HUDEP-2 (cell line): ENCODE data around the gene RPS6KL1.

Experiments
- DNase-seq, 76 experiments: peaks; one replicate each; lab custom pipeline; 2025; ENCODE audit not compliant: unreplicated experiment in 76 of 76; lab: John Stamatoyannopoulos, UW

Gene RPS6KL1

GRCh38 chr14:74892745-74893144 is 30.3 kb downstream of the RPS6KL1 start:
- DNase-seq = no peak

- DNase-seq = no peak
Observed at GRCh38 chr14:74891870-74892269, 31.2 kb downstream of the RPS6KL1 start.

GRCh38 chr14:74890262-74890661 is 32.8 kb downstream of the RPS6KL1 start:
- no peak for DNase-seq

- DNase-seq = peak in 63 of 76 experiments; percentile 7 to 75 (median 39)
Observed at GRCh38 chr14:74888164-74889158, 34.6 kb downstream of the RPS6KL1 start.

DNA sequence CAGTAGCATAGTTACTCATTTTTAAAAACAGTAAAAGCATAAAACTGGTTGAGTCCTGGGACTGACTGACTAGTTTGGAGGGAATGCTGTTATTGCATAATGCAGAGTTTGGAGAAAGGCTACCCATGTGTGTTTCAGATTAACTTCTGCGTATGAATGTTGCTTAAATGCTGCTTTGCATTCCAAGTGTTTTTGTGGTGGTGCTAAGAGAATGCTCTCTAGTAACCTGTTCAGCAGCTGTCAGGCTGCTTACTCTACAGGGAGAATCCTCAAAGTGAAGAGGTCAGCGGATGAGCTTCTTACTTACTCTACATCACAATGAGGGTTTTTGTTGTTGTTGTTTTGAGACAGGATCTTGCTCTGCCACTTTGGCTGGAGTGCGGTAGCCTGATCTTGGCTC is 37.1 kb downstream of the RPS6KL1 start:
- no peak for DNase-seq

DNA sequence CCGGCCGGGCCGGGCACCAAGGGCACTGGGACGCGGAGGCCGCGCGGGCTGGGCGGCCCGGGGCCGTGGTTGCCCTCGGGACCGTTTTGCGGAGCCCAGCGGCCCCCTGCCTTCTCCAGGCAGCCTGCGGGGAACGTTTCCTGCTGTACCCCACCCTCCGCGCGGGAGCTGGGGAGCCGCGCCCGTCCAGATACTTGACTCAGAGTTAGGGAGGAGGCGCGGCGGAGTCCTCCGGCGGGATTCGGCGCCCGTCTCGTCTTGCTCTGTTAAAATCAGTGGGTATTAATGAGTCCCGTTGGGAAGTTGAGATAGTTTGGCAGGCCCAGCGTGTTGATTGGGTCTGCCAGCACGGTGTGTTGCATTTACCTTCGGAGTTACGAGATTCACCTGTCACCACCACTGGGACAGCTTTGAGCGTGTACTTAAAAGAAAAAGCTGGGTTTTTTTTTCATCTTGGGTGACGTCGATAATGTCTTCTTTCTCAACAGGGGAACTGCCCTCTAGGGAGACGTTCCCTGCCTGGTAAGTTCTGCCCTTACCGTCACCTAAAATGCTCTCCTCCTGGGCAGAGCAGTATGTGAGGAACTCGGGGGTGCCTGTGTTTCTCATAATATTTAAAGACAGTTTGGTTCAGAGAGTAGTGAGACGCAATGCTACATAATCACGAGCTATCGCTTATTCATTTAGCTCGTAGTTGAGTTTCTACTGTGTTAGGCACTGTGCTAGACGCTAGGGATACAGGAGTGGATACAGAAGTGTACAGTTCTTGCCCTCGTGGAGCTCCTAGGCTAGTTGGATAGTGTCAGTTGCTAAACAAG is 40.7 kb downstream of the RPS6KL1 start:
- DNase-seq = peak in 43 of 76 experiments; percentile 4 to 65 (median 37)

GRCh38 chr14:74881431-74882102 is 41.5 kb downstream of the RPS6KL1 start, which contains the start of gene DLST:
Gene DLST, plus strand, starts transcription at chr14:74881916. Its CDS starts 38 bp downstream, at chr14:74881954.
- DNase-seq = peak in 73 of 76 experiments; percentile 15 to 89 (median 76)

DNA sequence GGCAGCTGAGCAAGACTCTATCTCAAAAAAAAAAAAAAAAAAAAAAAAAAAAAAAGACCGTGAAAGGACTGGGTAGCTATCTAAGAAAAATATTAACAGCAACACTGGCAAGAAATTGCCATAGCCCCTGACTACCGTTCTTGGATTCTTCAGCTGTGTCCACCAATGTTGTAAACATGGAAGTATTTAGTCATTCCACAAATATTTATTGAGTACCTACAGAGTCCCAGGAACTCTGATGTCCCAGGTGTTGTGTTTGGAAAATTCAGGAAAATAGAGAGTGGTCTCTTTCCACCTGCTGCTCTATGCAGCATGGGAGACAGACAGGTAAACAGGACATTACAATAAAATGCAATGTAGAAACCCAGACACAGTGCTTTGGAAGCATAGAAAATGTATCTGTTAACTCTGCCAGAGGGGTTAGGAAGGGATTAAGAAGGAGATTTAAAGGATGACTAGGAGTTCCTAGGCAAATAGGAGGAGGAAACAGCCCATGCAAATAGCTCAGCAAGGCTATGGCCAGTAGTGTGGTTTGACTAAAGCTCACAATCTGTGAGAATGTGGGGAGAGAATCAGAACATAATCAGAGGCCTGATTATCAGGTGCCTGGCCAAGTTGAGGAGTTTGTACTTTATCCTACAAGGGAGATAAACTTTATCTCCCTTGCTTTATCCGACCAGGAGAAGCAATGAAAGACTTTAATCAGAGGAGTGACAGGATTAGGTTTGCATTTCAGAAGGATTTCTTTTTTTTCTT is 43.5 kb downstream of the RPS6KL1 start:
- peak in 1 of 76 experiments; percentile 10 for DNase-seq

GRCh38 chr14:74875941-74876913 is 46.8 kb downstream of the RPS6KL1 start, which contains the start of gene PROX2:
Gene PROX2, minus strand, starts transcription at chr14:74876145. Its CDS starts 12,311 bp downstream, at chr14:74863834.
- DNase-seq = no peak

DNA sequence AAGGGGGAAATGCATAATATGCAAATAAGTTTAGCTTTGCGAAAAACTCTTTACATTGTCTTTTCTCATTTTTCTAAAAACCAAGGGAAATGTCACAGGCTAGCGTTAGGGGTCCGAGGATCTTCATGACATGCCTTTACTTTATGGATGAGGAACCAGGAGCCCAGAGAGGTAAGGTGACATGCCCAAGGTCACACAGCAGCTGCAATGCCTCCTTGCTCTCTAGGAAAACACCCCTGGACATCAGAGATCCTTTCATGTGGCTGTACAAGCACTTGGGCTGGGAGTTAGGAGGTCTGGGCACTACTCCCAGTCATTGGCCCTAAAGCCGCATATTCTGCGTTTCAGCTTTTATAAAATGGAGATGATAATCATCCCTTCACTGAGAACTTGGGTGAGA is 47.9 kb downstream of the RPS6KL1 start:
- DNase-seq = no peak

DNA sequence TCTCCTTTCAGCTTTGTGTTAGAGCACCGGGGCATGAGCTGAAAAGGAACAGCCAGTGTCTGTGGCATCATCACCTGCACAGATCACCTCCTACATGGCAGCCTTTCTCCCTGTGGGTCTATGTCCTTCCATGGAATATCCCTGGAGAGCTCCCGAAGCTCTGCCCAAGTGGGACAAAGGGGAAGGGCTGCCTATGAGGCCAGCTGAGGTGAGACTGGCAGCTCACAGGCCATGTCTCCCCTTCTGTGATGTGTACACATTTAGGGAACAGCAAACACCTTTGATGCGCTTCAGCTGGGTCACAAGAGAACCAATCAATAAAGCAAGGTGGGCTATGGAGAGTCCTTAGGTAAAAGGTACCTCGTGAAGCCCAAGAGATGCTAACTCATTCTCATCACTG is 51.2 kb downstream of the RPS6KL1 start:
- no peak for DNase-seq

DNA sequence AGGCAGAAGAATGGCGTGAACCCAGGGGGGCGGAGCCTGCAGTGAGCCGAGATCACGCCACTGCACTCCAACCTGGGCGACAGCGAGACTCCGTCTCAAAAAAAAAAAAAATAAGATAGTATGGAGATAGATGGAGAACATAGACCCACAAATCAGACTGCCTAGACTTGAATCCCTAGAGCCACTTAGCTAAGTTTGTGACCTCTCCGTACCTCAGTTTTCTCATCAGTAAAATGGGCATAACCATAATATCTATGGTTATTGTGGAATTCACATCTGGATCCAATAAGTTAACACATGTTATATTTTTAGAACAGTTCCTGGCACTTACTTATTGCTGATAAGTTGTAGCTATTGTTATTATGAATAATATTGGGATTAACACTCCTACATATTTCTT is 54.3 kb downstream of the RPS6KL1 start:
- DNase-seq = no peak

DNA sequence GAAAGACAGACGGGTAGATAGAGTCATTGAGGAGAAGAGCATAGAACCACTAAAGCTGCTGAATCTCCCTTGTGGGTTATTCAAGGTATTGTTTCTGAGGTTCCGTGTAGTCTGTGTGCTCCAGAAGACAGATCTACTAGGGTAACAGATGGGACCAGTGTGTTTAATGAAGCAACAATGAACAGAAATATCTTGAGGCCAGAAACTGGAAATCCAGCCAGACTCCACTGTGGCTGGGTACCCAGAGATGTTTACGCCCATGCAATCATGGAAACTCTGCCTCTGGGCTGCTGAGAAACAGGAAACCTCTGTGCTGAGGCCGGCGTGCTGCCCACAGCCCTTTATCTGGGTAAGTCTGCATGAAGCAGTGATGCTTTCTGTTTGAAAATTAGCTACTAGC is 55.4 kb downstream of the RPS6KL1 start:
- no peak for DNase-seq

GRCh38 chr14:74866708-74867389 is 56.2 kb downstream of the RPS6KL1 start:
- DNase-seq = no peak

DNA sequence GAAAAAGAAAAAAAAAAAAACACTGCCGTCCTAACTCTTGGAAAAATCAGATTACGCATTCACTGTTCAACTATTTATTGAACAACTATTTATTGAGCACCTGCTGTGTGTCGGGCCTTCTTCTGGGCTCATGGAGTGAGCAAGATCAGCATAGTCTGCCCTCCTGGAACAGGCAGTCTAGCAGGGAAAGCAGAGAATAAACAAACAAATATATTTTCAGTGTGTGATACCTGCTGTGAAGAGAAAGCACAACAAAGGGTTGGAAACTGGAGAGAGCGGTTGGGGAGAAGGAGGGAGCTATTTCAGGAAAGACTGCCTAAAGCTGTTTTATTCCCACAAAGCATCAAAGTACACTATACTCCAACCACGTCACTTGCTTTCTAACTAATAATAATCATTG is 57.9 kb downstream of the RPS6KL1 start:
- DNase-seq = no peak

DNA sequence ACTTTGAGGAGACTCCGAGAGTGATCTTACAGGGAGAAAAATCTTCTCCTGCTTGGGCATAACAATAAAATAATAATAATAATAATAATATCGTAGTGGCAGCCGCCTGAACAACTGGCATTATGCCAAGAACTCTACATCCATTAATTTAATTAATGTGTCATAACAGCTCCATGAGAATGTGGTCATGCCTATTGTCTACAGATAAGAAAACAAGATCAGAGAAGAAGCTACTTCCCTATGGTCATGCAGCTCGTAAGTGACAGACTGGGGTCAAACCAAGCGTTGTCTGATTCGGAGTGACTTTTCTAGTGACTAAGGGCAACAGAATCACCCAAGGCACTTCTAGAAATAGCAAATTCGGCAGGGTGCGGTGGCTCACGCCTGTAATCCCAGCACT is 58.9 kb downstream of the RPS6KL1 start:
- no peak for DNase-seq

GRCh38 chr14:74863274-74863673 is 59.8 kb downstream of the RPS6KL1 start:
- DNase-seq = no peak

- DNase-seq = no peak
Observed at GRCh38 chr14:74861734-74862090, 61.3 kb downstream of the RPS6KL1 start.
